Thyroid gland (tissue), 4 donors: ENCODE data around the gene NFIA.

Source experiments
- POLR2A ChIP-seq, 2 donors: fragments of 450-650 bp; IDR thresholded peaks; one replicate each; pipeline ENCODE4 v1.6.1; 2017; ENCODE audit warnings: antibody characterized with exemption in 2 of 2, mild to moderate bottlenecking in 2 of 2, moderate library complexity in 1 of 2
- TF ChIP-seq, protein P1 (sequence below), 6 experiments: fragments of 200-600 bp in 3 of 6; fragments of 450-650 bp in 3 of 6; sonication (generic) in 3 of 6; IDR thresholded peaks; one replicate each; pipeline ENCODE4 v1.5.1; 2016 to 2019; ENCODE audit warnings: antibody characterized with exemption in 6 of 6, mild to moderate bottlenecking in 2 of 6, inconsistent platforms in 1 of 6, moderate library complexity in 1 of 6

DNA sequence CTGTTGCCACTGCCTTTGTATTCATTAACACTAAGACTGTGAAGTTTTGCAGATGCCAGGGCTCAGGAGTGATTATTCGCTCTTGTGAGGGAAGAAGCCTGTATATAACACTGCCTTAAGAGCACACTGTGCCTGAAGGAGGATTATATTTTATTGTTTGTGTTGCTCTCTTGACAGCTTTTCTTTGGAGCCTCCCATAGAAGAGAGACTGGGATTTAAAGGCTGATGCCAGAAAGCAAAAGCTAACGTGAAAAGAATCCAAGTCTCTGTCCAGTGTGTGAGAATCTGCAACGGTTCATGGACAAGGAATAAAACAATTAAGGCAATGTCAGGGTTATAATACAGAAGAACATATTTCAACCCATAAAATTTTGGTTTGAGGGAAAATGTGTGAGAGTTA lies 316.8 kb downstream of the NFIA start:
- TF ChIP-seq, protein P1, sequence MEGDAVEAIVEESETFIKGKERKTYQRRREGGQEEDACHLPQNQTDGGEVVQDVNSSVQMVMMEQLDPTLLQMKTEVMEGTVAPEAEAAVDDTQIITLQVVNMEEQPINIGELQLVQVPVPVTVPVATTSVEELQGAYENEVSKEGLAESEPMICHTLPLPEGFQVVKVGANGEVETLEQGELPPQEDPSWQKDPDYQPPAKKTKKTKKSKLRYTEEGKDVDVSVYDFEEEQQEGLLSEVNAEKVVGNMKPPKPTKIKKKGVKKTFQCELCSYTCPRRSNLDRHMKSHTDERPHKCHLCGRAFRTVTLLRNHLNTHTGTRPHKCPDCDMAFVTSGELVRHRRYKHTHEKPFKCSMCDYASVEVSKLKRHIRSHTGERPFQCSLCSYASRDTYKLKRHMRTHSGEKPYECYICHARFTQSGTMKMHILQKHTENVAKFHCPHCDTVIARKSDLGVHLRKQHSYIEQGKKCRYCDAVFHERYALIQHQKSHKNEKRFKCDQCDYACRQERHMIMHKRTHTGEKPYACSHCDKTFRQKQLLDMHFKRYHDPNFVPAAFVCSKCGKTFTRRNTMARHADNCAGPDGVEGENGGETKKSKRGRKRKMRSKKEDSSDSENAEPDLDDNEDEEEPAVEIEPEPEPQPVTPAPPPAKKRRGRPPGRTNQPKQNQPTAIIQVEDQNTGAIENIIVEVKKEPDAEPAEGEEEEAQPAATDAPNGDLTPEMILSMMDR (IDR thresholded peaks at IDR 0.05) = no peak
- TF ChIP-seq POLR2A (IDR thresholded peaks at IDR 0.05) = no peak
